ENCODE measurements around the gene INSR.
A peak's percentile ranks its signal among the peaks of the same experiment; 100 is the strongest.
"Not testable (repeated sequence)": the region's sequence is repeated elsewhere in the genome, so short reads cannot be mapped to it uniquely, and the experiment has no call there.

The INSR gene

GRCh38 chr19:7293762-7294557, at the start of gene INSR:
TSS of gene INSR (minus strand) at chr19:7294414. CDS start at chr19:7293891, 523 bp downstream.
- DNase-seq, result peak; percentile 17 to 53

DNA sequence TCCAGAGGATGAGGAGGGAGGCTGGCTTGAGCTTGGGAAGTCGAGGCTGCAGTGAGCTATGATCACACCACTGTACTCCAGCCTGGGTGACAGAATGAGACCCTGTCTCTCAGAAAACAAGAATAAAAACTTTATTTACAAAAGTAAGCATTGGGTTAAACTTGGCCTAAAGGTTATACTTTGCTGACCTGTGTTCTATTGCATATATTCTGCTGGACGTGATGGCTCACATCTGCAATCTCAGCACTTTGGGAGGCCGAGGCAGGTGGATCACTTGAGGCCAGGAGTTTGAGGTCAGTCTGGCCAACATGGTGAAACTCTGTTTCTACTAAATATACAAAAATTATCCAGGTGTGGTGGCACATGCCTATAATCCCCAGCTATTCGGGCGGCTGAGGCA, 47.9 kb upstream of the INSR start:
- no peak for DNase-seq

DNA sequence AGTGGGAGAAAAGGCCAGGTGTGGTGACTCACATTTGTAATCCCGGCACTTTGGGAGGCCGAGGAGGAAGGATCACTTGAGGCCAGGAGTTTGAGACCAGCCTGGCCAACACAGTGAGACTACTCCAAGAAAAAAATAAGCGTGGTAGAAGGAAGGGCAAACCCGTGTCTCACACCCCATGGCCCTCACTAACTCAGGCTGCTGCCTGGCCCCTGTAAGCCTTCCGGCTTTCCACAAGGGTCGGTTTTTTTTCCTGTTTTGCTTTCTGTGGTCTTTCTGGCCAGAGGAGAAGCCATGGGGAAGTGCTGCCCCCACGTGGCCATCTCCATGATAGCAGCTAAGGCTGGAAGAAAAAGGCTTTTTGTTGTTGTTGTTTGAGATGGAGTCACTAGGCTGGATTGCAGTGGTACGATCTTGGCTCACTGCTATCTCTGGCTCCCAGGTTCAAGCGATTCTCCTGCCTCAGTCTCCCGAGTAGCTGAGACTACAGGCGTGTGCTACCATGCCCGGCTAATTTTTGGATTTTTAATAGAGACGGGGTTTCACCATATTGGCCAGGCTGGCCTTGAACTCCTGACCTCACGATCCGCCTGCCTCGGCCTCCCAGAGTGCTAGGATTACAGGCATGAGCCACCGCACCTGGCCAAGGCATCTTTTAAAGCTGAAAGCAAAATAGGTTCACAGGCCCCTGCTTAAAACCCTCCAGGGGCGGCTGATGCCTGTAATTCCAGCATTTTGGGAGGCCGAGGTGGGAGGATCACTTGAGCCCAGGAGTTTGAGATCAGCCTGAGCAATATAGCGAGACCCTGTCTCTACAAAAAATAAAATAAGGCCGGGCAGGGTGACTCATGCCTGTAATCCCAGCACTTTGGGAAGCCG, 47.0 kb upstream of the INSR start:
- DNase-seq, result peak; percentile 2 to 6

DNA sequence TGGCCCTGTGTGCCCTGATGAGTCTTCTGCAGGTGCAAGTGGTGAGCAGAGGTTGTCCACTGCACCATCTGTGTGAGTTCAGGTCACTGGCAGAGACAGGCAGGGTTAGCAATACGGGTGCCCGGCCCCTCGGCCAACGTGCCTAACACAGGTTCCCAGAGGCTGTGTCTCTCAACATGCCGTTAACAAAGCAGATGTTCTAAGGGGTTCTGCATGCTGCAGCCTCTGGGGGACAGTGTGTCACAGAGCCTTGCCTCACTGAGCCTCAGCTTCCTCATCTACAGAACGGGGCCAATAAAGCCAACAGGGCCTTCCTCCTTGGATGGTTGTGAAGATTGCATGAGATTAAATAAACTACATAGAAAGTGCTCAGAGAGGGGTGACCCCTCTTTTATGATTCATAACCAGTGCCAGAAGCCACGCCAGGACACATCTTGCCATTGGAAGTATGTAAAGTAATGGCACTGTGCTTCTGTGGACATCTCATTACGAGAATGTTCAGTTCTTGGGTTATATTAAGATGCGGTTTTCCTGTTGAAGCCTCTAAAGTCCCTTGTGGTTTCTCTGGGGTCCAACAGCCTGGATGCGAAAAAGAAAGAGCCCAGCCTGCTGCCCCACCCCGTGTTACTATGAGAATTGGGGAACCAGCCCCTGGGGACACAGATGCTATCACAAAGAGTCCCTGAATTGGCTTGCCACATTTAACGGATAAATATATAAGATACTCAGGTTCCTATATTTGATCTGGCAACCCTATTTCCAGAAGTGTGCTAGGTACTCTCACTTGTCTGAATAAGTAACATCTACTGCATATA, 43.4 kb upstream of the INSR start:
- no peak for DNase-seq

- DNase-seq, result no peak
Observed at GRCh38 chr19:7336321-7336973, 42.2 kb upstream of the INSR start.

DNA sequence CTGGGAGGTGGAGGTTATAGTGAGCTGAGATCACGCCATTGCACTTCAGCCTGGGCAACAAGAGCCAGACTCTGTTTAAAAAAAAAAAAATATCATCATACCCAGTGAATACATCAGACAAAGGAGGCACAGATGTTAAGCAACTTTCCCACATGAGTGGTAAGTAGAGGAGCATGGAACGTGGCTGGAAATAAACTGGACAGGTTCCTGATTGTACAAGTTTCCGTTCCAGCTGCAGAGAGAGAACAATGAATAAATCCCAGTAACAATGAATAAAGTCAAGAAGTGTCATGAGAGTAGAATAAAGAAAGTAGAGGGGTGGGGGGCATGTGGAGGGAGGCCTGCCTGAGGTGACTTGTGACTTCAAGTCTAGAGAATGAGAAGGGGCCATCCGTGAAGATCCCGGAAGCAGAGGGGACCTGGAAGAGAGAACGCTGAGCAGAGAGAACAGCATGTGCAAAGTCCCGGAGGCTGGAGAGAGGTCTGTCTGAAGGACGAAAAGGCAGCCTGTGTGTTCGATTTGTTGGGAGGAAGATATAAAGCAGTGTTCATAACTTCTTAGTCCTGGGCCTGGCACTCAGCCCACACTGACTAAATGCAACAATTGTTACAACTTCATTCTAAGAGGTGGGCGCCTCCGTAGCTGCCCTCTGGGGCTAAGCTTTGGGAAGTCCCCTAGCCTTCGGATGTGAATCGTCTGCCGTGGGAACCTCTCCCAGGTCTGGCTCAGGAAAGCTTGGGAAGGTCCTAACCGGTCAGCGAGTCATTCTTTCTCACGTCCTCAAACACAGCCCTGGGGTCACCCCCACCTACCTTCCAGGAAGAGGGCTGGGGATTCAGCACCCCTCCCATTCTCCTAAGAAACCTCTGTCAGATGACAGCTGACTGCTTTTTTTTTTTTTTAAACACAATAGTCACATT, 39.2 kb upstream of the INSR start:
- no peak for DNase-seq

- no peak for DNase-seq
Observed at GRCh38 chr19:7331446-7331845, 37.2 kb upstream of the INSR start.

GRCh38 chr19:7328647-7329046, 34.4 kb upstream of the INSR start:
- no peak for DNase-seq

DNA sequence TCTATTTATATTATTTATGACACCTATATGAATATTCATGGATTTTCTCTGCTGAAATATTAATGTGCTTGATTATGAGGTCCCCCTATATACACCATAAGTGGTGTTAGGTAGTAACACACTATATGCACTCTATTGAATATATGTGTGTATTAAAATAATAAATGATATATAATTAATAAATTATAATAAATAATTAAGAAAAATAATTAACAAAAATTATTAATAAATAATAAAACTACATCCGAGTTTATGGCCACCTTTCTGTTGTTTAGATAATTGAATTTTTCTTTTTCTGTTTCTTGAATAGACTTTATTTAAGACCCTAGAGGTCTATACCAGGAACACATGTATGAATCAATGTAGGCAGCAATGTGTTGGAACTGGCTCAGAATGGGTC, 33.6 kb upstream of the INSR start:
- DNase-seq, result no peak

- no peak for DNase-seq
Observed at GRCh38 chr19:7326105-7326877, 32.1 kb upstream of the INSR start.

DNA sequence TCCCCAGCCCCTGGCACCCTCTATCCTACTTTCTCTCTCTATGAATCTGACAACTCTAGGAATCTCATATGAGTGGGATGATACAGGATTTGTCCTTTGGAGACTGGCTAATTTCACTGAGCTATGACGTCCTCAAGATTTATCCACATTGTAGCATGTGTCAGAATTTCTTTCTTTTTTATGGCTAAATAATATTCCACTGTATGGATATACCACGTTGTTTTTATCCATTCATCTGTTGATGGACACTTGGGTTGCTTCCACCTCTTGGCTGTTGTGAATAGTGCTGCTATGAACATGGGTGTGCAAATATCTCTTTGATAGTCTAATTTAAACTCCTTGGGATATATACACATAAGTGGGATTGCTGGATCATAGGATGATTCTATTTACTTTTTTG, 24.0 kb upstream of the INSR start:
- DNase-seq, result no peak

GRCh38 chr19:7312816-7313215, 18.6 kb upstream of the INSR start:
- no peak for DNase-seq

DNA sequence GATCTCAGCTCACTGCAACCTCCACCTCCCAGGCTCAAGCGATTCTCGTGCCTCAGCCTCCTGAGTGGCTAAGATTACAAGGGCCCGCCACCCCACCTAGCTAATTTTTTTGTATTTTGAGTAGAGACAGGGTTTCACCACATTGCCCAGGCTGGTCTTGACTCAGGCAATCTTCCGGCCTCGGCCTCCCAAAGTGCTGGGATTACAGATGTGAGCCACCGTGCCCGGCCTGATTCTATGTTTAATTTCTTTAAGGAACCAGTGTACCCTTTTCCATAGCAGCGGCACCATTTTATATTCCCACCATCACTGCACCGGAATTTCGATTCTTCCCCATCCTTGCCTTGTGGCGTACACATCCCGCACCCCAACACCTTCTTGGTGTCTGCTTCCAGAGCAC, 17.7 kb upstream of the INSR start:
- no peak for DNase-seq

DNA sequence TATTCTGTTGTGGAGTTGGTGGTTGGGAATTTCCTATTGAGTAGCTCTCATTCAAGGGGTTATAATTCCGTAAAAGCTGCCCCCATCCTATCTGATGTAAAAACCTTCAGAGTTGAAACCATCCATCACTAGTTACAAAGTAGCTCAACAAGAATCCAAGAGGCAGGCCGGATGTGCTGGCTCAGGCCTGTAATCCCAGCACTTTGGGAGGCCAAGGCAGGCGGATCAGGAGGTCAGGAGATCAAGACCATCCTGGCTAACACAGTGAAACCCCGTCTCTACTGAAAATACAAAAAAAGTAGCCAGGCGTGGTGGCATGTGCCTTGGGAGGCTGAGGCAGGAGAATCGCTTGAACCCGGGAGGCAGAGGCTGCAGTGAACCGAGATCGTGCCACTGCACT, 14.1 kb upstream of the INSR start:
- not testable (repeated sequence) for DNase-seq

GRCh38 chr19:7307590-7308218, 13.5 kb upstream of the INSR start:
- no peak for DNase-seq

GRCh38 chr19:7304200-7304599, 10.0 kb upstream of the INSR start:
- no peak for DNase-seq

DNA sequence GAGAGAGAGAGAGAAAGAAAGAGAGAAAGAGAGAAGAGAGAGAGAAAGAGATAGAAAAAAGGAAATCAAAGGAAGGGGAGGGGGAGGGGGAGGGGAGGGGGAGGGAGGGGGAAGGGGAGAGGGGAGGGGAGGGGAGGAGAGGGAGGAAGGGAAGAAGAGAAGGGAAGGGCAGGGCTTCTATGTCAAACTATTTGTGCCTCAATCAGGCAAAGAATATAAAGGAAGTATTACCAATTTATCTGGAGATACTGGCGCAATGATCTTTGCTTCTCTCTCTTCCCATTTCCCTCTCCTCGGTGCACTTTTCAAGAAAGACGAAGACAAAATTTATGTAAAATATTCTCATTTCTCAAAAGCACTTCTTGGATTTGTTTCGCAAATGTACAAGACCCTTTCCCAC, 9.3 kb upstream of the INSR start:
- DNase-seq, result no peak

DNA sequence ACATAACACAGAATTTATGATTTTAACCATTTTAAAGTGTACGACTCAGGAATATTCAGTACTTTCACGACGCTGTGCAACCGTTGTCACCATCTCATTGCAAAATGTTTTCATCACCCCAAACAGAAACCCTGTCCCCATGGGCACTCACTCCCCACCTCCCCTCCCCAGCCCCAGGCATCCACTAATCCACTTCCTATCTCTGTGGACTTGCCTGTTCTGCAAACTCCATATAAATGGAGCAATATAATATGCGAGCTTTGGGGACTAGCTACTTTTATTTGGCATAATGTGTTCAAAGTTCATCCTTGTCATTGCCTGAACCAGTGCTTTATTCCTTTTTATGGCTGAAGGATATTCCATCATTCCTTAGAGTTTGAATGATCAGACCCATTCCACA, 7.3 kb upstream of the INSR start:
- DNase-seq, result no peak

- DNase-seq, result no peak
Observed at GRCh38 chr19:7297742-7298141, 3.5 kb upstream of the INSR start.

DNA sequence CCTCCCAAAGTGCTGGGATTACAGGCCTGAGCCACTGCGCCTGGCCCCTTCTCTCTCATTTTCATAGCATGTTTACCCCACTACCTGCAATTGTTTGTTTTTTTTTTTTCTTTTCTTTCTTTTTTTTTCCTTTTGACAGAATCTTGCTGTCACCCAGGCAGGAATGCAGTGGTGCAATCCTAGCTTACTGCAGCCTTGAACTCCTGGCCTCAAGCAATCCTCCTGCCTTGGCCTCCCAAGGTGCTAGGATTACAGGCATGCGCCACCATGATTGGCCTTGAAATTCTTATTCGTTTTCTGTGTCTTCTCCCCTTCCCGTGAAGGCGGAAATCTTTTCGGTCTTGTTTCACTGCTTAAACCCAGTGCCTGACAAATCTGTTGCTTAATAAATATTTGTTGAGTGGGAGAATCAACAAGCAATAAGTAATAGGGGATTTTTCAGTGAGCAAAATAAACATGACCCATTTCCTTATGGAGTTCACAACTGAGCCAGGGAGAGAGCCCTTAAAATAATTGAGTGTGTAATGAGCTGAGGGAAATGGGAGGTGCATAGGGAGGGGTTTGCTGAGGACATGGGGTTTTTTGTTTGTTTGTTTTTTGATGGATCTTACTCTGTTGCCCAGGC, 1.8 kb upstream of the INSR start:
- no peak for DNase-seq
